Islet of Langerhans (tissue), 1 donor: Measurements from ENCODE around the gene EXOC4.

ENCODE experiments used
- FAIRE-seq: peaks from one replicate; lab custom pipeline; 2011; peaks lifted over from hg19 to GRCh38; lab: Jason Lieb, UNC

EXOC4 gene

DNA sequence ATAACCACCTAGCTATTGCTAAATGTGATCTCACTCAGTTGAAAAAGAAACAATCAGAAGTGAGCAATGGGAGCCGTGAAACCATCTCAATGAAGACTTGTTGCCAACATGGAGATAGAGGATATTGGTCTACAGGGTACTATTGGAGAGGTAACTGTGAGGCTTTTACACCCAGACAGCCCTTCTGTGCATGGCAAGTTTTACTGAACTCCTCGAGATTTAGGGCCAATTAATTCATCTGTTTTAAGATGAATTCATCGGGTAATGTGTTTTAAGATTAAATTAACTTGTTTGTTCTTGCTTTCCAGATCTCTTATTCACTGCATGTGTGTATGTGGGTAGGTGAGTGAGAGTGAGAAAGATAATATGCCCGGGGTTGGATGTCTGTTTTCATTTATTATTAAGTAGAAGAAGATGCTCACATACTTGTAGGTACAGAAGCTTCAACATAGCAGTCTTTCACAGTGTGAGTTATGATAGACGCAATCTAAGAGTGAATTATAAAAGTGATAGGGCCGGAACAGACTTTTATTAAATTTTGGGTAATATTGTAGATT, 323.8 kb downstream of the EXOC4 start:
- no peak for FAIRE-seq

DNA sequence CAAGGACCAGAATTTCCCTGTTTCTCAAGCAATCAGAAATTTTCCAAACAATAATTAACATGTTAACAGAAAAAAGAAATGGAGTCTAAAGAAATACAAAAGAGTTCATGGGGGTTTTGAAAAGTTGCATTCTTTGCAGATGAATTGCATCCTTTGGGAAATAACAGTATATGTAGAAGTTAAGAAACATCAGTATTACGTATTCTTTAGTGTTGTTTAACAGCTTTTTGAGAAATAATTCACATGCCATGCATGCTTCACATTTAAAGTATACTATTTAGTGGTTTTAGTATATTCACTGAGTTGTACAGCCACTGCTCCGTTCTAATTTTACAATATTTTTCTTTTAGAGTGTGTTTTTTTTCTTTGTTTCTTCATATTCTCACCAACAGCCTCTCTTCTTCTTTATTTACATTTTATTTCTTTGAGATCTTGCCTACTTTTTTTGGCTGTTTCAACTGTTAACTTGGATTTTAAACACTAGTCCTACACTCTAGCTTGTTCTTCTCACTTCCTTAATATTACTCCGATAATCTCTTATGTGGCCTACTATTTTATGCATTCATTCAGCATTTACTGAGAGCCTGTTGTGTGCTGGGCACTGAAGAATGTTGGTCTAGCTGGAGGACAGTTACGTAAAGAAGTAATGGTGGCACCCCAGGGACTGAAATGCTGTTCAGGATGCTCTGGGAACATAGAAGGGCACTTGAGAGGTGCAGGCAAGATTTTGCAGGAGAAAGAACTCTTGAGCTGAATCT, 330.1 kb downstream of the EXOC4 start:
- FAIRE-seq: no peak

- no peak for FAIRE-seq
Observed at GRCh38 chr7:133583545-133584171, 330.8 kb downstream of the EXOC4 start.

GRCh38 chr7:133584956-133585668, 332.2 kb downstream of the EXOC4 start:
- FAIRE-seq: no peak

- no peak for FAIRE-seq
Observed at GRCh38 chr7:133586253-133586652, 333.4 kb downstream of the EXOC4 start.

DNA sequence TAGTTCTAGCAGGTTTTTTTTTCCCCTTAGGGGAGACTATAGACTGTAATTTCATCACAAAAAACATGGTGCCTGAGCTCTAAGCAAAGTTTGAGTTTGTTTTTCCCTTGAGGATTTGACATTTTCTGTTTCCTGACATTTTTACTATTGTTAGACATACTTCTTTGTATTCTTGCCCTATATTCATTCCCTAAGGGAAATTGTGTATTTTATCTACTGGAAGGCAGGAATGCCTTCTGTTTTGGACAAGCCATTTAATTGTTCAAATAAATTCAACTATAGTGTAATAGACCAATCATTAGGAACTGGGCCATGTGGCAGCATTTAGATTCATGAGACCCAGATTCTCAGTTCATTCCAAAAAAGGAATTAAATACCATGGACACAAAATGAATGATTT, 335.0 kb downstream of the EXOC4 start:
- FAIRE-seq: no peak

GRCh38 chr7:133590795-133591194, 337.9 kb downstream of the EXOC4 start:
- FAIRE-seq: no peak

- peak; percentile 76 for FAIRE-seq
Observed at GRCh38 chr7:133591704-133592340, 338.9 kb downstream of the EXOC4 start.

DNA sequence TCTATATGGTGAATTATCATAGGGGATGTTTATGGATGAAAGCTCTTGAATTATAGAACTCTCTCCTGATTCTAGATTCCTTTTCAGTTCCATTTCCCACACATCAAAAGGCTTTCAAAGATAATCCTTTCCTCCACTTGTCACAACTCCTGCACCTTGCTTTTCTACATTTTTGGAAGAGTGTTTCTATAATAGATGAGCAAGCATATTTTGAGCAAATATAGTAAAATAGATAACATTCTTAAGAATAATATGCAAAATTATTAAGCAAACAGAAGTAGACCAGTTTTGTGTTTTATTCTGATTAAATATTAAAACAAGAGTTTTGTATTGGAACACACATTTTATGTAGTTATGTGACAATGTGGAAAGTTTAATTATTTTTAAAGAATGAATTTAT, 340.7 kb downstream of the EXOC4 start:
- FAIRE-seq: no peak

DNA sequence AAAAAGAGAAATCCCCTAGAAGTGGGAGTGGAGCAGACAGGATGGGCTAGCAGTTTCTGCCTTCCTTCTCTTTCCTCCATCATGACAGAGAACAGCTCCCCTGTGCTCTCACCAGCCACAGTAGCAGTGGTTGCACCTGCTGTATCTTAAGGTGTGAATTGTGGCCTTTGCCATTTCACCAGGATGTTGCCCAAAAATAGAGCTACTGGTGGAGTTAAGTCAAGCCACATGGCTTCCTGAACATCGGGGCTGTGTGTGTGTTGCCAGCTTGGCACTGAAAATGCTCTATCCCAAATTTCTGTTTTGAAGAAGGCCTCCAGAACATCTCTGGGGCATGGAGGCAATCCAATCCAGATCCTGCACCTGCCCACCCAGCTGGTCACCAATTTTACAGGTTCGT, 348.7 kb downstream of the EXOC4 start:
- no peak for FAIRE-seq

- FAIRE-seq: no peak
Observed at GRCh38 chr7:133602291-133602690, 349.4 kb downstream of the EXOC4 start.

DNA sequence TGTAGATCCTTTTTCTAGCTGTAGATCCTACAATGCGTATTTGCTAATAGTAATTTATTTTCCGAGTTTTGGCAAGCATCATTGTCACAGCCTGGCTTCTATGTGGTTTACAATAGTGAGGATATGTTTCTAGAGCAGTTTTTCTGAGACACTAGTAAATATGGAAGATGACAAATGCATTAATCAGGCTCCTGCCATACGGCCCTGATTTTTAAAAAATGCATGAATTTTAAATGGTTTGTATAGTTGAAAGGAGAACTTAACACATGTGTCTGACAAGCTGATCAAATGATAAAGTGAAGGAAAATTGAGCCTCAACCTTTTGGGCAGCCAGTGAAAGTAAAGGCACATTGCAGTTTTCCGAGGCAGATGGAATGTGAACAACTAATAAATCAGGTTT, 354.1 kb downstream of the EXOC4 start:
- FAIRE-seq: no peak

GRCh38 chr7:133609806-133610205, 356.9 kb downstream of the EXOC4 start:
- FAIRE-seq: no peak

- FAIRE-seq: no peak
Observed at GRCh38 chr7:133611955-133612354, 359.1 kb downstream of the EXOC4 start.

DNA sequence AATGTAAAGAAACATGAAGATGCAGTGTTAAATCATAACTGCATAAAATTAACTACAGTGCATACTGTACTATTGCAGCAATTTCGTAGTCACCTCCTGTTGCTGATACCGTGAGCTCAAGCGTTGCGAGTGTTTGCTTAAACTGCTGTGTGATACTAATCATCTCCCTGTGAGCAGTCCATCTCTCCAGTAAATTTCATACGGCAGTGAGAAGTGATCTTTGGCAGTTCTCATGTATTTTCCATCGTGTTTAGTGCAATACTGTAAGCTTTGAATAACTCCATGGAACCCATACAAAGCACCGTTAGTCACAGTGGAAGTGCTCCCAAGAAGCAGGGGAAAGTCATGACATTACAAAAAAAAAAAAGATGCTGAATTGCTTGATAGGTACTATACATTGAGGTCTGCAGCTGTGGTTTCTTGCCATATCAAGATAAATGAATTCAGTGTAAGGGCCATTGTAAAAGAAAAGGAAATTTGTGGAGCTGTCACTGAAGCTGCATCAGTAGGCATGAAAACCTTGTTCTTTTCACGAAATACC, 360.4 kb downstream of the EXOC4 start:
- no peak for FAIRE-seq

GRCh38 chr7:133614251-133614650, 361.4 kb downstream of the EXOC4 start:
- FAIRE-seq: no peak

DNA sequence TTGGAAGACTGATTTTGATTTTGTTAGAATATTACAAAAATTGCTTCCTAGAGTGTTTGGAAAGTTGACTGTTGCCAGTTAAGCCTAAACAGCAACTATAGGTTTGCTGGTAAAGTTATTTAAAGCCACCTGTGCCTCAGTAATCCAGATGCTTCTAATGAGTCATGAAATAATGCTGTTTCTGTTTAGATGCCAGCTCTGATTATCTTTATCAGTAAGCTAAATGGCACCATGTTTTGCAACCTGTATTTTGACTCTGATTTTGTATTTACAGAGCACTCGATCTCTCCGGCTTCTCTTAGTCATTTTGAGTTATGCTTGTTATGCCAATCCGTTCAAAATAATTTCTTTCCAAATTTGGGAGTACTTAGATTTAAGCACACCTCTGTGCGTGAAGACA, 366.1 kb downstream of the EXOC4 start:
- no peak for FAIRE-seq

GRCh38 chr7:133619491-133619890, 366.6 kb downstream of the EXOC4 start:
- FAIRE-seq: no peak

DNA sequence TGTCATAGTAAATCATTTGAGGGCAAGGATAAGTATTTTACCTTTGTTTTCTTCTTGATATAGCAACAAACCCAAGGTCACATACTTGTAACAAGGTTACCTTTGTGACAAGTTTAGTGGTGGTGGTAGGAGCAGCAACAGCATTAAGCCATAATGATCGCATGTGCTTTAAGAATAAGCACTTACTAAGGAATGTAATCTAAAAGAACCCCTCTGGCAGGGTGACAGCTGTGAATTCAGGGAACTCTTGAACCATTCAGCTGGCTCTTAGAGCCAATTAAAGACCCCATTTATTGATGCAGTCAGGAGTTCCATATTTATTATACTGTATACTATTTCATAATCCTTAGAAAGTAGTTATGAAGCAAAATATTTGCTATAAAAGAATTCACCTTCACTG, 370.8 kb downstream of the EXOC4 start:
- FAIRE-seq: no peak

DNA sequence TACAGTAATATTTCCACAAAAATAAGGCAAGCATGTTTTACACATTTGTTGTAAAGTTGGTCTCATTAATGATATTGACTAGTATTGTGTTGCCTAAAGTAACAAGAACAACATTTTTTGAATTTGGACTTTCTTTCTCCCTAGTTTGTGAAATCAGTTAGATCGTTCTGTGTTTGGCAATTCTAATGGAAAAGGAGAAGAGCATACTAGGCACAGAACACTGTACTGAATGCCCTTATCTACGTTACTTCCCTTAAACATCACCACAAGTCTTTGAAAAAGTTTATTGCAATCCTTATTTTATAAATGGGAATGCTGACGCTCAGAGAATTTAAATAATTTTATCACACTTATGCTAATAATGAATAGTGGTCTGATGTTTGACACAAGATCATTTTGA, 372.2 kb downstream of the EXOC4 start:
- no peak for FAIRE-seq

- FAIRE-seq: no peak
Observed at GRCh38 chr7:133629701-133630100, 376.8 kb downstream of the EXOC4 start.

DNA sequence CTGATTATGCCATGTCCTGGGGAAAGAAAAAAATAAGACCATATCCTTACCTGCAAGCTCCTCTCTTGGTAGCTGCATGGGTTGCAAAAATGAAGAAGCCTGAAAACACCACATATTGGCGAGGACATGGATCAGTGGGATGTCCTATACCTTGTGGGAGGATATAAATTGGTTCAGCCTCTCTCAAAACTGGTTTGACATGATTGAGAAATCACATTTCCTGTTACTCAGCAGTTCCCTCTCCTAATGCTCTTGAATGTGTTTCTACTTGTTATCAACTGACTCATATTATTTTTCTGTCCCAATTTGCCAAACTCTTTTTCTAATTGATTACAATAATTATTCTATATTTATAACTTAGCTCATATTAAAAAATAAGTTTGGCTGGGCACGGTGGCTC, 380.2 kb downstream of the EXOC4 start:
- FAIRE-seq: no peak
